GM23338 (cell line): ENCODE results near the gene SVIL. TPM values are rescaled to one million over a fixed set of nuclear protein-coding genes. Genes with fewer than 3 reads are reported as not detected.

Source experiments
- ATAC-seq: fragments of 200-7000 bp; cut with Tn5 transposase; 3 replicates; pipeline ENCODE4 v1.9.1; 2020
- DNase-seq: peaks from one replicate; pipeline ENCODE4 v3.0.0-alpha.2; 2015; ENCODE audit warnings: low spot score
- H2AFZ ChIP-seq: fragments of 200-600 bp; sonication (generic); 2 replicates; pipeline ENCODE4 v1.8.0; 2016; ENCODE audit warnings: antibody characterized with exemption, mild to moderate bottlenecking, moderate library complexity
- H3F3A ChIP-seq: fragments of 200-600 bp; sonication (generic); replicated peaks from 2 replicates; pipeline ENCODE4 v1.8.0; 2017; ENCODE audit warnings: antibody characterized with exemption, mixed run types, low read depth
- H3K27ac ChIP-seq: fragments of 200-600 bp; sonication (generic); 2 replicates; pipeline ENCODE4 v1.6.1; 2016; ENCODE audit warnings: low read depth
- H3K27me3 ChIP-seq: fragments of 200-600 bp; sonication (generic); 2 replicates; pipeline ENCODE4 v1.8.0; 2016; ENCODE audit warnings: mild to moderate bottlenecking, mixed run types, moderate library complexity; ENCODE audit not compliant: insufficient read depth
- H3K36me3 ChIP-seq: fragments of 200-600 bp; sonication (generic); 2 replicates; pipeline ENCODE4 v1.8.0; 2016; ENCODE audit warnings: mild to moderate bottlenecking; ENCODE audit not compliant: insufficient read depth
- H3K4me1 ChIP-seq: fragments of 200-600 bp; sonication (generic); 2 replicates; pipeline ENCODE4 v1.8.0; 2016; ENCODE audit warnings: mild to moderate bottlenecking, moderate library complexity; ENCODE audit not compliant: insufficient read depth
- H3K4me2 ChIP-seq: fragments of 200-600 bp; sonication (generic); 2 replicates; pipeline ENCODE4 v1.7.1; 2017; ENCODE audit warnings: mixed run types
- H3K4me3 ChIP-seq: fragments of 200-600 bp; sonication (generic); 2 replicates; pipeline ENCODE4 v1.6.1; 2016; ENCODE audit warnings: mixed run types
- H3K79me2 ChIP-seq: fragments of 200-600 bp; sonication (generic); replicated peaks from 2 replicates; pipeline ENCODE4 v1.8.0; 2017; ENCODE audit warnings: mild to moderate bottlenecking; ENCODE audit not compliant: insufficient read depth
- H3K9me2 ChIP-seq: fragments of 200-600 bp; sonication (generic); 2 replicates; pipeline ENCODE4 v1.8.0; 2017; ENCODE audit not compliant: insufficient read depth
- H4K20me1 ChIP-seq: fragments of 200-600 bp; sonication (generic); replicated peaks from 2 replicates; pipeline ENCODE4 v1.8.0; 2017; ENCODE audit warnings: mild to moderate bottlenecking; ENCODE audit not compliant: insufficient read depth
- H3K27ac Mint-ChIP-seq: 2 replicates; pipeline ENCODE4 v1.8.0; 2020; ENCODE audit warnings: inconsistent platforms, mild to moderate bottlenecking, moderate library complexity, mixed read lengths
- H3K27me3 Mint-ChIP-seq: 3 replicates; pipeline ENCODE4 v1.8.0; 2022; ENCODE audit warnings: low read depth, mild to moderate bottlenecking, moderate library complexity, mixed read lengths, inconsistent platforms; ENCODE audit not compliant: insufficient read depth, poor library complexity
- H3K36me3 Mint-ChIP-seq: 3 replicates; pipeline ENCODE4 v1.8.0; 2021; ENCODE audit warnings: low read depth, mild to moderate bottlenecking, inconsistent platforms, moderate library complexity, mixed read lengths
- H3K4me1 Mint-ChIP-seq: 3 replicates; pipeline ENCODE4 v1.8.0; 2020; ENCODE audit warnings: mild to moderate bottlenecking, inconsistent platforms, mixed read lengths
- H3K4me3 Mint-ChIP-seq: 3 replicates; pipeline ENCODE4 v1.8.0; 2021; ENCODE audit warnings: moderate library complexity, mild to moderate bottlenecking, inconsistent platforms, mixed read lengths
- H3K9me3 Mint-ChIP-seq: 3 replicates; pipeline ENCODE4 v1.8.0; 2020; ENCODE audit warnings: moderate library complexity, mild to moderate bottlenecking, inconsistent platforms, mixed read lengths
- EZH2phosphoT487 ChIP-seq: fragments of 200-600 bp; sonication (generic); IDR thresholded peaks from one replicate; pipeline ENCODE4 v1.8.1; 2018; ENCODE audit warnings: antibody characterized with exemption; ENCODE audit not compliant: unreplicated experiment
- JUNB ChIP-seq: IDR thresholded peaks from one replicate; pipeline ENCODE4 v1.6.1; 2016; ENCODE audit warnings: antibody characterized with exemption; ENCODE audit not compliant: unreplicated experiment
- NANOG ChIP-seq: IDR thresholded peaks from 2 replicates; pipeline ENCODE4 v1.6.1; 2016; ENCODE audit warnings: antibody characterized with exemption, borderline replicate concordance
- STAT1 ChIP-seq: IDR thresholded peaks from one replicate; pipeline ENCODE4 v1.6.1; 2016; ENCODE audit warnings: antibody characterized with exemption; ENCODE audit not compliant: unreplicated experiment
- ZNF114 ChIP-seq: fragments of 250-450 bp; sonication (Bioruptor Pico); IDR thresholded peaks from 2 replicates; pipeline ENCODE4 v1.5.0; 2020; ENCODE audit warnings: mild to moderate bottlenecking, moderate library complexity
- polyA plus RNA-seq: library from polyadenylated mRNA; unstranded; fragments of >200 nt; fragmentation: Nextera tagmentation; extraction: Ambion mirVana; gene quantifications from 2 replicates; pipeline ENCODE4 v1.2.1, GENCODE V29; 2016
- total RNA-seq: library from RNA; depleted of rRNA; stranded (reverse); fragments of >200 nt; shearing (Covaris generic); gene quantifications from 2 replicates; pipeline ENCODE4 v1.2.3, GENCODE V29; 2014
- TF ChIP-seq, protein P1 (sequence below): fragments of 250-450 bp; sonication (Bioruptor Pico); IDR thresholded peaks from 2 replicates; pipeline ENCODE4 v1.5.0; 2020; ENCODE audit warnings: mild to moderate bottlenecking, moderate library complexity
- TF ChIP-seq, protein P2 (sequence below): IDR thresholded peaks from one replicate; pipeline ENCODE4 v1.6.1; 2018; ENCODE audit warnings: antibody characterized with exemption; ENCODE audit not compliant: unreplicated experiment
- TF ChIP-seq, protein P3 (sequence below): IDR thresholded peaks from 2 replicates; pipeline ENCODE4 v1.6.1; 2016; ENCODE audit warnings: antibody characterized with exemption

The SVIL gene
- total and polyA plus RNA-seq, 2 experiments from 2014 or later: 8.8 to 34.9 TPM

DNA sequence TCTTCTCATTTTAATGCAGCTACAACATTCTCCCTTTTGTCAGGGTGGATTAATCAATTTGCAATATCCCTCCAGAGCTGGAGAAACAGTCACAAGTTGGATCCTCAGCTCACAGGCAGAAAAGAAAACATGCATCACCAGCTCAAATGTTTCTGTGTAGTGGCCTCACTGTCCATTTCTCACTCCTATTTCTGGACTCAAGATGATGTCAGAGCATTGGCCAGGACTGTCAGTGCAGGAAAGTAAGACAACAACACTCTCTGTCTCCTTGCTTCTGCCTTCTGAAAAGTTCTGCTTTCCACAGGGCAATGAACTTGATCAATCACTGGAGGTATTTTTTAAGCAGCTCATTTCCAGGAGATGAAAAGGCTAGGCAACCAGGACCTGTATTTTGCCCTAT is 8.2 kb upstream of the SVIL start (continued):
- TF ChIP-seq, protein P1, sequence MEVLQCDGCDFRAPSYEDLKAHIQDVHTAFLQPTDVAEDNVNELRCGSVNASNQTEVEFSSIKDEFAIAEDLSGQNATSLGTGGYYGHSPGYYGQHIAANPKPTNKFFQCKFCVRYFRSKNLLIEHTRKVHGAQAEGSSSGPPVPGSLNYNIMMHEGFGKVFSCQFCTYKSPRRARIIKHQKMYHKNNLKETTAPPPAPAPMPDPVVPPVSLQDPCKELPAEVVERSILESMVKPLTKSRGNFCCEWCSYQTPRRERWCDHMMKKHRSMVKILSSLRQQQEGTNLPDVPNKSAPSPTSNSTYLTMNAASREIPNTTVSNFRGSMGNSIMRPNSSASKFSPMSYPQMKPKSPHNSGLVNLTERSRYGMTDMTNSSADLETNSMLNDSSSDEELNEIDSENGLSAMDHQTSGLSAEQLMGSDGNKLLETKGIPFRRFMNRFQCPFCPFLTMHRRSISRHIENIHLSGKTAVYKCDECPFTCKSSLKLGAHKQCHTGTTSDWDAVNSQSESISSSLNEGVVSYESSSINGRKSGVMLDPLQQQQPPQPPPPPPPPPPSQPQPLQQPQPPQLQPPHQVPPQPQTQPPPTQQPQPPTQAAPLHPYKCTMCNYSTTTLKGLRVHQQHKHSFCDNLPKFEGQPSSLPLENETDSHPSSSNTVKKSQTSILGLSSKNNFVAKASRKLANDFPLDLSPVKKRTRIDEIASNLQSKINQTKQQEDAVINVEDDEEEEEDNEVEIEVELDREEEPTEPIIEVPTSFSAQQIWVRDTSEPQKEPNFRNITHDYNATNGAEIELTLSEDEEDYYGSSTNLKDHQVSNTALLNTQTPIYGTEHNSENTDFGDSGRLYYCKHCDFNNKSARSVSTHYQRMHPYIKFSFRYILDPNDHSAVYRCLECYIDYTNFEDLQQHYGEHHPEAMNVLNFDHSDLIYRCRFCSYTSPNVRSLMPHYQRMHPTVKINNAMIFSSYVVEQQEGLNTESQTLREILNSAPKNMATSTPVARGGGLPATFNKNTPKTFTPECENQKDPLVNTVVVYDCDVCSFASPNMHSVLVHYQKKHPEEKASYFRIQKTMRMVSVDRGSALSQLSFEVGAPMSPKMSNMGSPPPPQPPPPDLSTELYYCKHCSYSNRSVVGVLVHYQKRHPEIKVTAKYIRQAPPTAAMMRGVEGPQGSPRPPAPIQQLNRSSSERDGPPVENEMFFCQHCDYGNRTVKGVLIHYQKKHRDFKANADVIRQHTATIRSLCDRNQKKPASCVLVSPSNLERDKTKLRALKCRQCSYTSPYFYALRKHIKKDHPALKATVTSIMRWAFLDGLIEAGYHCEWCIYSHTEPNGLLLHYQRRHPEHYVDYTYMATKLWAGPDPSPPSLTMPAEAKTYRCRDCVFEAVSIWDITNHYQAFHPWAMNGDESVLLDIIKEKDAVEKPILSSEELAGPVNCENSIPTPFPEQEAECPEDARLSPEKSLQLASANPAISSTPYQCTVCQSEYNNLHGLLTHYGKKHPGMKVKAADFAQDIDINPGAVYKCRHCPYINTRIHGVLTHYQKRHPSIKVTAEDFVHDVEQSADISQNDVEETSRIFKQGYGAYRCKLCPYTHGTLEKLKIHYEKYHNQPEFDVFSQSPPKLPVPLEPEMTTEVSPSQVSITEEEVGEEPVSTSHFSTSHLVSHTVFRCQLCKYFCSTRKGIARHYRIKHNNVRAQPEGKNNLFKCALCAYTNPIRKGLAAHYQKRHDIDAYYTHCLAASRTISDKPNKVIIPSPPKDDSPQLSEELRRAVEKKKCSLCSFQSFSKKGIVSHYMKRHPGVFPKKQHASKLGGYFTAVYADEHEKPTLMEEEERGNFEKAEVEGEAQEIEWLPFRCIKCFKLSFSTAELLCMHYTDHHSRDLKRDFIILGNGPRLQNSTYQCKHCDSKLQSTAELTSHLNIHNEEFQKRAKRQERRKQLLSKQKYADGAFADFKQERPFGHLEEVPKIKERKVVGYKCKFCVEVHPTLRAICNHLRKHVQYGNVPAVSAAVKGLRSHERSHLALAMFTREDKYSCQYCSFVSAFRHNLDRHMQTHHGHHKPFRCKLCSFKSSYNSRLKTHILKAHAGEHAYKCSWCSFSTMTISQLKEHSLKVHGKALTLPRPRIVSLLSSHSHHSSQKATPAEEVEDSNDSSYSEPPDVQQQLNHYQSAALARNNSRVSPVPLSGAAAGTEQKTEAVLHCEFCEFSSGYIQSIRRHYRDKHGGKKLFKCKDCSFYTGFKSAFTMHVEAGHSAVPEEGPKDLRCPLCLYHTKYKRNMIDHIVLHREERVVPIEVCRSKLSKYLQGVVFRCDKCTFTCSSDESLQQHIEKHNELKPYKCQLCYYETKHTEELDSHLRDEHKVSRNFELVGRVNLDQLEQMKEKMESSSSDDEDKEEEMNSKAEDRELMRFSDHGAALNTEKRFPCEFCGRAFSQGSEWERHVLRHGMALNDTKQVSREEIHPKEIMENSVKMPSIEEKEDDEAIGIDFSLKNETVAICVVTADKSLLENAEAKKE (CRISPR knock-in tag): no peak
- TF ChIP-seq STAT1: no peak
- TF ChIP-seq, protein P2, sequence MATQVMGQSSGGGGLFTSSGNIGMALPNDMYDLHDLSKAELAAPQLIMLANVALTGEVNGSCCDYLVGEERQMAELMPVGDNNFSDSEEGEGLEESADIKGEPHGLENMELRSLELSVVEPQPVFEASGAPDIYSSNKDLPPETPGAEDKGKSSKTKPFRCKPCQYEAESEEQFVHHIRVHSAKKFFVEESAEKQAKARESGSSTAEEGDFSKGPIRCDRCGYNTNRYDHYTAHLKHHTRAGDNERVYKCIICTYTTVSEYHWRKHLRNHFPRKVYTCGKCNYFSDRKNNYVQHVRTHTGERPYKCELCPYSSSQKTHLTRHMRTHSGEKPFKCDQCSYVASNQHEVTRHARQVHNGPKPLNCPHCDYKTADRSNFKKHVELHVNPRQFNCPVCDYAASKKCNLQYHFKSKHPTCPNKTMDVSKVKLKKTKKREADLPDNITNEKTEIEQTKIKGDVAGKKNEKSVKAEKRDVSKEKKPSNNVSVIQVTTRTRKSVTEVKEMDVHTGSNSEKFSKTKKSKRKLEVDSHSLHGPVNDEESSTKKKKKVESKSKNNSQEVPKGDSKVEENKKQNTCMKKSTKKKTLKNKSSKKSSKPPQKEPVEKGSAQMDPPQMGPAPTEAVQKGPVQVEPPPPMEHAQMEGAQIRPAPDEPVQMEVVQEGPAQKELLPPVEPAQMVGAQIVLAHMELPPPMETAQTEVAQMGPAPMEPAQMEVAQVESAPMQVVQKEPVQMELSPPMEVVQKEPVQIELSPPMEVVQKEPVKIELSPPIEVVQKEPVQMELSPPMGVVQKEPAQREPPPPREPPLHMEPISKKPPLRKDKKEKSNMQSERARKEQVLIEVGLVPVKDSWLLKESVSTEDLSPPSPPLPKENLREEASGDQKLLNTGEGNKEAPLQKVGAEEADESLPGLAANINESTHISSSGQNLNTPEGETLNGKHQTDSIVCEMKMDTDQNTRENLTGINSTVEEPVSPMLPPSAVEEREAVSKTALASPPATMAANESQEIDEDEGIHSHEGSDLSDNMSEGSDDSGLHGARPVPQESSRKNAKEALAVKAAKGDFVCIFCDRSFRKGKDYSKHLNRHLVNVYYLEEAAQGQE: no peak

DNA sequence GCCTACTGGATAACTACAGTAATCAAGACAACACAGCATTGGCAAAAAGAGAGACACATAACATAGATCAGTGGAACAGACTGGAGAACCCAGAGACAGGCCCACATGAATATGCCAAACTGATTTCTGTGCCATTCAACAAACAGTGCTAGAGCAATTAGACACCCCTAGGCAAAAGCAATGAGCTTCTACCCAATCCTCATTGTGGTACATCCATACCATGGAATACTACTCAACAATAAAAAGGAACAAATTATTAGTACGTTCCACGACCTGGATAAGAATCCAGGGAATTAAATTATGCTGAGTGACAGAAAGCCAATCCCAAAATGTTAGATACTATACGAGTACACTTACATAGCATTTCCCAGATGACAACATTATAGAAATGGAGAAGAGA is 2.8 kb upstream of the SVIL start:
- TF ChIP-seq STAT1 (no peak), JUNB (no peak), NANOG (no peak), ZNF114 (CRISPR knock-in tag) (no peak), EZH2phosphoT487 (no peak)
- TF ChIP-seq, protein P3, sequence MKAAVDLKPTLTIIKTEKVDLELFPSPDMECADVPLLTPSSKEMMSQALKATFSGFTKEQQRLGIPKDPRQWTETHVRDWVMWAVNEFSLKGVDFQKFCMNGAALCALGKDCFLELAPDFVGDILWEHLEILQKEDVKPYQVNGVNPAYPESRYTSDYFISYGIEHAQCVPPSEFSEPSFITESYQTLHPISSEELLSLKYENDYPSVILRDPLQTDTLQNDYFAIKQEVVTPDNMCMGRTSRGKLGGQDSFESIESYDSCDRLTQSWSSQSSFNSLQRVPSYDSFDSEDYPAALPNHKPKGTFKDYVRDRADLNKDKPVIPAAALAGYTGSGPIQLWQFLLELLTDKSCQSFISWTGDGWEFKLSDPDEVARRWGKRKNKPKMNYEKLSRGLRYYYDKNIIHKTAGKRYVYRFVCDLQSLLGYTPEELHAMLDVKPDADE: no peak
- H3K9me3 Mint-ChIP-seq: peaks cover 3% of the 10 kb centered on the region; the same call in 2 of the 3 replicates
- H3K27ac Mint-ChIP-seq: no peak overlapping the region

More for the DNA sequence above, 2.8 kb upstream of the SVIL start:
- ATAC-seq (no peak), DNase-seq (no peak)
- Histone ChIP-seq H3K27ac (no peak overlapping the region), H3K79me2 (no peaks in the 10 kb centered on the region), H3F3A (no peaks in the 10 kb centered on the region), H3K4me2 (no peak overlapping the region), H3K4me1 (peaks cover 34% of the 10 kb centered on the region), H3K27me3 (no peaks in the 10 kb centered on the region), H3K4me3 (no peak overlapping the region), H2AFZ (no peak overlapping the region), H3K9me2 (no peaks in the 10 kb centered on the region), H4K20me1 (no peaks in the 10 kb centered on the region), H3K36me3 (no peaks in the 10 kb centered on the region)
- Mint-ChIP-seq H3K36me3 (peaks cover 16% of the 10 kb centered on the region), H3K4me3 (no peak overlapping the region), H3K4me1 (peaks cover 36% of the 10 kb centered on the region), H3K27me3 (peaks cover 2% of the 10 kb centered on the region)
